Amniotic epithelial cell (primary cell): Measurements from ENCODE around the gene BCL2L12.

Experiments used
- DNase-seq: peaks from one replicate; pipeline ENCODE4 v3.0.0-alpha.2; 2010; ENCODE audit warnings: low read depth

BCL2L12 gene

DNA sequence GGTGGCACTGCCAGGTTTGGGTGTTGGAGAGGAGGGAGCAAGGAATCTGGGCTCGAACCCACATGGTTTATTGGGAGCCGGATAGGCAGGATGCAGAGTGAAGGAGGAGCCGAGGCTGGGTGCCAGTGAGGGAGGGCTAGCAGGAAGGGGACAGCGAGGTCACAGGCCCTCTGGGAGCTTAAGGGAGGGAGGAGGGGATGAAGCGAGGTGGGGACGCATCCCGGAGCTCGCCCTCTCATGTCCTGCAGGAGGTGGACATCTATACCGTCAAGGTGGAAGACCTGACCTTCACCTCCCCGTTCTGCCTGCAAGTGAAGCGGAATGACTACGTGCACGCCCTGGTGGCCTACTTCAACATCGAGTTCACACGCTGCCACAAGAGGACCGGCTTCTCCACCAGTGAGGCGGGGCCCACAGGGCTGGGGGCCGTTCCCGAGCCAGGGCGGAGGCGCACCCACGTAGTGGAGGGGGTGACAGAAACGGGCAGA lies 20.2 kb downstream of the BCL2L12 start:
- DNase-seq = no peak

DNA sequence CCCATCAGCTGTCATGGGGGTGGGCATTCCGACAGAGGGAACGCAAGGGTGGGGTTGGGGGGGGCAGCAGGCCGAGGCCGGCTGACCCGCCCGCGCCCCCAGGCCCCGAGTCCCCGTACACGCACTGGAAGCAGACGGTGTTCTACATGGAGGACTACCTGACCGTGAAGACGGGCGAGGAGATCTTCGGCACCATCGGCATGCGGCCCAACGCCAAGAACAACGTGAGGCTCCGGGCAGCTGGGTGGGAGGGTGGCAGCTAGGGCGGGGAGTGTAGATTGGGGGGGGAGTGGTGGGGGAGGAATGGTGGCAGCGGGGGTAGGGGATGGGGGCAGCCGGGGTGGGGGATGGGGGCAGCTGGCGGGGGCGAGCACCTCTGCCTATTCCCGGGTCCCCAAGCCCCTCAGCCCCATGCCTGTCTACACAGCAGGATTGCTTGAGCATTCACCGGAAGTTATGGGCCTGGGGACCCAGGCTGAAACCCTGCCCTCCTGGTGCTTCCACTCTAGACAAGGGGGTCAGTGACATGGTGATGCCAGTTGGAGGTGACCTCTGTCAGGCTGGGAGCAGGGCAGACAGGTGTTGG lies 20.9 kb downstream of the BCL2L12 start:
- no peak for DNase-seq

DNA sequence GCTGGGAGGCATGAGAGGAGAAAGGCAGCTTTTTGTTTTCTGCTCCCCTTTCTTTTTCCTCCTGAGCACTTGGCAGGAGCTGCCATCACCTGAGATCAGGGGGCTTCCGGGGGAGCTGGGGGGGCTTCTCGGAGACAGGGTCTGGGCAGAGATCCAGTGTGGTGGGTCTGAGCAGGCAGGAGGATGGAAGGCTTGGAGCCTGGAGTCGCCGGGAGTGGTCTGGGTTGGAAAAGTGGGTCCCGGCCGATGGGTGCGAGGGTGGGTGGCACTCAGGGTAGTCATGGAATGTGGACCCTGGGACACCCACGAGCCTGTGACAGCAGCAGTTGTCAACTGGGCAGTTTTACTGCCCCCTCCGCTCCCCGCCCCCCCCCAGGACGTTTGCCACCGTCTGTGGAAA lies 21.4 kb downstream of the BCL2L12 start:
- DNase-seq = no peak

- no peak for DNase-seq
Measured at GRCh38 chr19:49687566-49688316, 22.0 kb downstream of the BCL2L12 start.

- no peak for DNase-seq
Measured at GRCh38 chr19:49688531-49689132, 22.9 kb downstream of the BCL2L12 start.

- DNase-seq = no peak
Measured at GRCh38 chr19:49689133-49690078, 23.7 kb downstream of the BCL2L12 start, which contains the start of gene ADM5. Gene ADM5 (plus strand): TSS chr19:49689594. CDS start chr19:49689838, 244 bp downstream.

- DNase-seq = no peak
Measured at GRCh38 chr19:49690079-49690655, 24.4 kb downstream of the BCL2L12 start.

DNA sequence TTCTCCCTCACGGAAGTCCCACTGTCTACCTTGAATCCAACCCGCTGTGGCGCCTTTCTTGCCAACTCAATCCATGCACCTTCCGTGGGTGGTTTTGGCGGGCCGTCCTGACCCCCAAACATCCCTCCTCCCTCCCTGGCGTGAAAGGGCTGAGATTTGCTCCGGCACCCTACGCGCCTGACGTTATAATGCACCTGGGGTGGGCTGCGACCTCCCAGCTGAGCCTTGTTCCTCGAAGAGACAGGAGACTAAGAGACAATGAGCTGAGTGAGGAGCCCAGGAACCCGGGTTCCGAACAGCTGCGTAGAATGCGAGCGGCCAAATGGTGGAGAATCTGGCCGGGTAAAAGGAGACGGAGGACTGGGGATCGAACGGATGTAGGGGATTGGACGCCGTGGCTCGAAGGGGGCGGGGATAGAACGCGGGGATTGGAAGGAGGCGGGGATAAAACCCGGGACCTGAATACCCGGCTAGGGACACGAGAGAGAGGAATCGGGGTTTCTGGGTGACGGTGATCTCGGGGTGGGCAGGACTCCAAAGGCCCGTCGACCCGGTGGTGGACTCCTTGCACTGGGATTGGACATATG lies 25.0 kb downstream of the BCL2L12 start, which contains the start of gene CPT1C:
Gene CPT1C (plus strand): TSS at position 461 of the 587 bp plus-strand sequence. CDS start 1,137 bp downstream, outside the sequence.
- DNase-seq = peak; percentile 65

DNA sequence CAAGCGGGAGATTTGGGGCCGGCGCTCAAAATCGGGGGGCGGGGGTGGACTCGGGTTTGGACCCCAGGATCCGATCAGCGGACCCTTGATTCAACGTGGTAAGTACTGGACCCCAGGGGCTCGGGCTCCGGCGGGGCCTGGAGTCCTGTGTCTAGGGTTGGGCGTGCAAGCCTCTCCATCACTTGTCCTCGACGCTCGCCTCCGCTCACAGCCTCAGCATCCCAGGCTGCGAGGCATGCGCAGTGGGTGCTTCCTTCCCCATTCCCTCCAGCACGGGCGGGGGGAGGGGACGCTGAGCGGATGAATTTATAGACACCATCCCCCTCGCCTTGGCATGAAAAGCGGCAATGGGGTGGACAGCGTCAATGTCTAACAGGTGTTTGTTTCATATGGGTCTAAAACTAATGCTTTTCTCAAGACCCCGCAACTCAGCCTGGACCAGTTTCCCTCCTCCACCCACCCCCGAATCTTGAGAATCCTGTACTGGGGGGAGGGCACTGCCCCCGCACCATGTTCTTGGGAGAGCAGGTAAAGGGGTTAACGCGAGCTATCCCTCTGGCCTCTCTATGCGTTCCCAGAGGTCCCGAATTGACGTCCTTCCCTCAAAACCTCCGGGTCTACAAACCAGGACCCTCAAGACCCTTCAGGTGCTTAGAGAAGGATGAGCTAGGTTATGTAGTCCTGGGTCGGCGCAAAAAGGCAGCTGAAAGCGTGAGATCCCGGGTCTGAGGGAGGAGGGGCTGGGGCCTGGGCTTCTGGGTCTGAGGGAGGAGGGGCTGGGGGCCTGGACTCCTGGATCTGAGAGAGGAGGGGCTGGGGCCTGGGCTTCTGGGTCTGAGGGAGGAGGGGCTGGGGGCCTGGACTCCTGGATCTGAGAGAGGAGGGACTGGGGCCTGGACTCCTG lies 25.8 kb downstream of the BCL2L12 start:
- peak; percentile 77 for DNase-seq

GRCh38 chr19:49692147-49692506 lies 26.4 kb downstream of the BCL2L12 start:
- DNase-seq = no peak

DNA sequence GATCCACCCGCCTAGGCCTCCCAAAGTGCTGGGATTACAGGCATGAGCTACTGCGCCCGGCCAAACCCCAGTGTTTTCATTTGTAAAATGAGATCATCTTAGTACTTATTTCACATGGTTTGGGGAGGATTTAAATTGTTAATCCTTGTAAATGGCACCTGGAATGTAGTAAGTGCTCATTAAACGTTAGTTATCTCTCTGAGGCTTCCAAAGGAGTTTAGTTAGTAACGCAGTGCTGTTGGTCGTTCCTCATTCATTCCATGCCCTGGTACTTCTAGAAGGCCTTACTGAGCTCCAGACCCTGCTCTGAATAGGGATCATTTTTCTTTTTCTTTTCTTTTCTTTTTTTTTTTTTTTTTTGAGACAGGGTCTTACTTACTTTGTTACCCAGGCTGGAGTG lies 30.4 kb downstream of the BCL2L12 start:
- no peak for DNase-seq

DNA sequence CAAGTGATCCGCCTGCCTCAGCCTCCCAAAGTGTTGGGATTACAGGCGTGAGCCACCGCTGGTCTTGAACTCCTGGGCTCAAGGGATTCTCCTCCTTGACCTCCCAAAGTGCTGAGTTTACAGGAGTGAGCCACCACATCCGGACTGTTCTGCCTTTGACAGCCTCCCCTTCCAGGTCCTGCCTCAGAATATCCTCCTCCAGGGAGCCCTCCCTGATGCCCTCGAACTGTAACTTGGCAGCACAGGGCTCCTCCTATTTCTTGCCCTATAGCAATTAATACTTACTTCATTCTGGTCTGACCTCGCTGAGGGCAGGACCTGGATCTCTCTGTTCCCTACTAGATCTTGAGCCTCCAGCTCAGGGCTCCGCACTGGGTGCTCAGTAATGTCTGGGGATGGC lies 31.1 kb downstream of the BCL2L12 start:
- no peak for DNase-seq

GRCh38 chr19:49699364-49699763 lies 33.6 kb downstream of the BCL2L12 start:
- no peak for DNase-seq

DNA sequence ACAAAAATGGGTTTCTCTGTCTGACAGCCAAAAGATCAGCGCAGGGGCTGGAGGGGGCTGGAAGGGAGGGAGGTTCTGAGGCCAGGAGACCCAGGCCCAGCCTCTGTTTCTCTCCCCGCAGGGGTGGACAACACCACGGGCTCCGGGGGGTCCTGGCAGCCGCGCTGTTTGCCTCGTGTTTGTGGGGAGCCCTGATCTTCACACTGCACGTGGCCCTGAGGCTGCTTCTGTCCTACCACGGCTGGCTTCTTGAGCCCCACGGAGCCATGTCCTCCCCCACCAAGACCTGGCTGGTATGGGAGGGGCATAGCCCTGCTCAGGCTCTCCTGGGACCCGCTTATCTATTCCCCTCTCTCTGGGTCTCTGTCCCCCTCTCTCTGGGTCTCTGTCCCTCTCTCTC lies 34.8 kb downstream of the BCL2L12 start:
- no peak for DNase-seq

GRCh38 chr19:49701271-49701786 lies 35.6 kb downstream of the BCL2L12 start:
- no peak for DNase-seq

GRCh38 chr19:49704888-49705642 lies 39.3 kb downstream of the BCL2L12 start:
- DNase-seq = no peak

DNA sequence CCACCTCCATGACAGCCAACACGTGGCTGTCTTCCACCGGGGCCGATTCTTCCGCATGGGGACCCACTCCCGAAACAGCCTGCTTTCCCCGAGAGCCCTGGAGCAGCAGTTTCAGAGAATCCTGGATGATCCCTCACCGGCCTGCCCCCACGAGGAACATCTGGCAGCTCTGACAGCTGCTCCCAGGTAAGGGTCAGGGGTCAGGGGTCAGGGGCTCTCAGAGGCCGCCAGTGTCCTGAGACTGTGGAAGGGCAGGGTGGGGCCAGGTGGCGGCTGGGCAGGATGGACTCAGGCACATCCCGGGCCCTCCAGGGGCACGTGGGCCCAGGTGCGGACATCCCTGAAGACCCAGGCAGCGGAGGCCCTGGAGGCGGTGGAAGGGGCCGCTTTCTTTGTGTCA lies 40.2 kb downstream of the BCL2L12 start:
- DNase-seq = no peak

DNA sequence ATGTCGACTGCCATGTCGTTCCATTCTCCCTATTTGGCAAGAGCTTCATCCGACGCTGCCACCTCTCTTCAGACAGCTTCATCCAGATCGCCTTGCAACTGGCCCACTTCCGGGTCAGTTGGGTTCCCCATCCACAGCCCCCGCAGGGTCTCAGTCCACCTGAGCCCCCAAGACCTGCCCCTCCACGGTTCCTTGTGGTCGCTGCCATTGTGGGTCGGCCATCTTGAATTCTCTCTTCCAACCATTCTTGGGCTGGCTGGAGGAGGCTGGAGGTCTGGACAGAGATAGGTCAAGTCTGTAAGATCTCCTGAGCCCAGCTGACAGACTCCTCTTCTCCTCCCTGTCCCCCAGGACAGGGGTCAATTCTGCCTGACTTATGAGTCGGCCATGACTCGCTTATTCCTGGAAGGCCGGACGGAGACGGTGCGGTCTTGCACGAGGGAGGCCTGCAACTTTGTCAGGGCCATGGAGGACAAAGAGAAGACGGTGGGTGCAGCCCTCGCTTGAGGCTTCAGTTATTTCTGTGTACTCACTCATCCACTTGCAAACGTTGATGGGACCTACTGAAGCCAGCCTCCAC lies 44.7 kb downstream of the BCL2L12 start:
- DNase-seq = peak; percentile 73

DNA sequence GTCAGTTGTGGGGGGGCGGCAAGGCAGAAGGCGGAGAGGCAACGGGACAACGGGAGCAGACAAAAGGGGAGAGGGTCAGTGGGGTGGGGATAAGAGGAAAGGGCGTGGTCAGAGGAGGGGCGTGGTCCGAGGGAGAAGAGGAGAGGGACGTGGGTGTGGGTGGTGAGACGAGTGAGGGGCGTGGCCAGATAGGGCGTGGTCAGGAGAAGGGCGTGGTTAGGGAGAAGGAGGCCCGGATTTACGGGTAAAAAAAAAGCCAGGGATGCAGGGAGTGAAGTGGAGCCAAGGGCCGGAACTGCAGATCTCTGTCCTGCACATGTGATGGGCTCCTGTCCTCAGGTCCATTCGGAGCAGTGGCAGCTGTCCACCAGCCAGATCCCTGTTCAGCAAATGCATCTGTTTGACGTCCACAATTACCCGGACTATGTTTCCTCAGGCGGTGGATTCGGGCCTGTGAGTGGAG lies 46.7 kb downstream of the BCL2L12 start:
- peak; percentile 92 for DNase-seq
